ENCODE measurements around the gene ACKR2. TPM values are rescaled to one million over a fixed set of nuclear protein-coding genes. Genes with fewer than 3 reads are reported as not detected.
A peak's percentile ranks its signal among the peaks of the same experiment; 100 is the strongest.

ACKR2 gene
- total RNA-seq, 1 donor from 2014 or later, result 0.44 TPM

DNA sequence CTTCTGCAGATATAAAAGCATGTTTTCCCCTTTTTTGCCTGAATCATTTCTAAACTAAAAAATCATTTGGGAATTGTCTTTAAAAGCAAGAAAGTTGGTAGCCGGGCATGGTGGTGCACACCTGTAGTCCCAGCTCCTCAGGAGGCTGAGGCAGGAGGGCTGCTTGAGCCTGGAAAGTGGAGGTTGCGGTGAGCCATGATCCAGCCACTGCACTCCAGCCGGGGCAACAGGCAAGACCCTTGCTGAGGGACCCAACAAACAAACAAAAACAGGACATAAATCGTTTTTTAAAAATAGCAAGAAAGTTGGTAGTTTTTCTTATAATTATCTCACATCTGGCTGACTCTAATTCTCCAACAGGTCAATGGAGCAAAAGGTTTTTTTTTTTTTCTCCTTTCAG lies 7.5 kb upstream of the ACKR2 start:
- Histone ChIP-seq H3K4me3 (peak overlapping the region; percentile 93), H3K27ac (replicated peaks) (peak overlapping the region; percentile 98), H3K27me3 (ENCODE audit: low read depth) (no peaks in the 10 kb centered on the region), H3K9me3 (replicated peaks) (no peaks in the 10 kb centered on the region), H3K4me1 (peaks cover 60% of the 10 kb centered on the region), H3K36me3 (no peaks in the 10 kb centered on the region)
- intact Hi-C loops (cut with micrococcal nuclease), result no loop called here
- TF ChIP-seq, protein P1, sequence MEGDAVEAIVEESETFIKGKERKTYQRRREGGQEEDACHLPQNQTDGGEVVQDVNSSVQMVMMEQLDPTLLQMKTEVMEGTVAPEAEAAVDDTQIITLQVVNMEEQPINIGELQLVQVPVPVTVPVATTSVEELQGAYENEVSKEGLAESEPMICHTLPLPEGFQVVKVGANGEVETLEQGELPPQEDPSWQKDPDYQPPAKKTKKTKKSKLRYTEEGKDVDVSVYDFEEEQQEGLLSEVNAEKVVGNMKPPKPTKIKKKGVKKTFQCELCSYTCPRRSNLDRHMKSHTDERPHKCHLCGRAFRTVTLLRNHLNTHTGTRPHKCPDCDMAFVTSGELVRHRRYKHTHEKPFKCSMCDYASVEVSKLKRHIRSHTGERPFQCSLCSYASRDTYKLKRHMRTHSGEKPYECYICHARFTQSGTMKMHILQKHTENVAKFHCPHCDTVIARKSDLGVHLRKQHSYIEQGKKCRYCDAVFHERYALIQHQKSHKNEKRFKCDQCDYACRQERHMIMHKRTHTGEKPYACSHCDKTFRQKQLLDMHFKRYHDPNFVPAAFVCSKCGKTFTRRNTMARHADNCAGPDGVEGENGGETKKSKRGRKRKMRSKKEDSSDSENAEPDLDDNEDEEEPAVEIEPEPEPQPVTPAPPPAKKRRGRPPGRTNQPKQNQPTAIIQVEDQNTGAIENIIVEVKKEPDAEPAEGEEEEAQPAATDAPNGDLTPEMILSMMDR (IDR thresholded peaks at IDR 0.05; ENCODE audit: borderline replicate concordance), result no peak
- no peak for DNase-seq

DNA sequence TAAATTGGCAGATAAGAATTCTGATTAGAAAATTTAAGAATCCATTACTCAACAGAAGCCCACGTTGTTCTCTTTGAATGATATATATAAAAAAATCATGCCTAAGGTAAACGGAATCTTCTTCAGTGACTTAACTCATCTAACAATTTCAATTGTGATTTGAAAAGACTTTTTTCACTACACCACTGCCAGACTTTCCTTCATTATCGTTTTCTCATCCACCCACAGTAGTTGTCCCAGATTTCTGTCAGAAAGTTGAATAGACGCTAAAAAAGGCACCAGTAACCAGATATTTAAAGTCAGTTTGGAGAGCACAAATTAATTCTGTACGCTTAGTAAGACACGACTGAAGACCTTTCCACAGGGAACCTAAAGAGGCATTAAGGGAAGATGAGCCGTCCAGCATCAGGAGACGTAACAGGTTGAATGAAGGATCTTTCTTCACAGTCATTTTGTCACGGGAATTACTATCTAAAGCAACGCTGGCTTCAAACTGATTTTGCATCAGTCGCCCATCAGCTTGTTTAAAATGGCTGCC lies 6.3 kb upstream of the ACKR2 start:
- no peaks in the 10 kb centered on the region for H3K9me3 ChIP-seq (replicated peaks)
- TF ChIP-seq, protein P1 (IDR thresholded peaks at IDR 0.05; ENCODE audit: borderline replicate concordance), result no peak
- H3K27ac ChIP-seq (replicated peaks), result peak overlapping the region; percentile 98
- peak overlapping the region; percentile 93 for H3K4me3 ChIP-seq
- no peak for DNase-seq
- H3K4me1 ChIP-seq, result peaks cover 60% of the 10 kb centered on the region
- no peaks in the 10 kb centered on the region for H3K27me3 ChIP-seq (ENCODE audit: low read depth)
- H3K36me3 ChIP-seq, result no peaks in the 10 kb centered on the region
- intact Hi-C loops (cut with micrococcal nuclease), result no loop called here

DNA sequence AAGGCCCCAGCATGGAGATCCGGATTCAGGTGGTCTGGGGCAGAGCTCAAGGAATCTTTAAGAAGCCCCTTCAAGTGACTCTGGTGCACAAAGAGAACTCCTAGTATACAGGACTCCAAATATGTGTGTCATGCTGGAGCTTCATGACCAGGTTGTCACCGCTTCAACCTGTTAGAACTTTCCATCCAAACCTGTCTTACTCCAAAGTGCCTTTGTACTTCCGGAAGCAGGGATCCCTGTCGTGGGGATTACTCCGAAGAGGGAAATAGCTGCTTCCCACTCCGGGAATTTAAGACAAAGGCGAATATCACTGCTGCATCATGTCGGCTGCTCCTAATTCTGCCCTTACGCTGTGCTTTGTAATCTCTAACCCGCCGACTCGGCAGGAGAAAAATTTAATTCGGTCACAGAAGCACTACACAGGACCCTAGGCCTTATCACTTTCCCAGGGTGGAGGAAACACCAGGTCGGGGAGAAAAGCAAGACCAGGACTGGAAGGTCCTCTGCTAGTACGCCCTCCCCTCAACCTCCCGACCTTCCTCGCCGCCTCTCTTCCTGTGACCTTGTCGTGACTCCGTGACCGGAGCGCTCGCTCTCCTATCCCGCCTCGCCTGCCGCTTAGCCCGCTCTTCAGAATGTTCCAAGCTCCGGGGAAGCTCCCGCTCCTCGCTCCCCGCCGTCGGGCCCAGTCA lies 5.7 kb upstream of the ACKR2 start:
- Histone ChIP-seq H3K4me1 (peaks cover 60% of the 10 kb centered on the region), H3K36me3 (no peaks in the 10 kb centered on the region), H3K4me3 (peak overlapping the region; percentile 93), H3K9me3 (replicated peaks) (no peaks in the 10 kb centered on the region), H3K27me3 (ENCODE audit: low read depth) (no peaks in the 10 kb centered on the region), H3K27ac (replicated peaks) (peak overlapping the region; percentile 98)
- DNase-seq, result peak; percentile 47
- intact Hi-C loops (cut with micrococcal nuclease), result no loop called here
- TF ChIP-seq, protein P1 (IDR thresholded peaks at IDR 0.05; ENCODE audit: borderline replicate concordance), result no peak

DNA sequence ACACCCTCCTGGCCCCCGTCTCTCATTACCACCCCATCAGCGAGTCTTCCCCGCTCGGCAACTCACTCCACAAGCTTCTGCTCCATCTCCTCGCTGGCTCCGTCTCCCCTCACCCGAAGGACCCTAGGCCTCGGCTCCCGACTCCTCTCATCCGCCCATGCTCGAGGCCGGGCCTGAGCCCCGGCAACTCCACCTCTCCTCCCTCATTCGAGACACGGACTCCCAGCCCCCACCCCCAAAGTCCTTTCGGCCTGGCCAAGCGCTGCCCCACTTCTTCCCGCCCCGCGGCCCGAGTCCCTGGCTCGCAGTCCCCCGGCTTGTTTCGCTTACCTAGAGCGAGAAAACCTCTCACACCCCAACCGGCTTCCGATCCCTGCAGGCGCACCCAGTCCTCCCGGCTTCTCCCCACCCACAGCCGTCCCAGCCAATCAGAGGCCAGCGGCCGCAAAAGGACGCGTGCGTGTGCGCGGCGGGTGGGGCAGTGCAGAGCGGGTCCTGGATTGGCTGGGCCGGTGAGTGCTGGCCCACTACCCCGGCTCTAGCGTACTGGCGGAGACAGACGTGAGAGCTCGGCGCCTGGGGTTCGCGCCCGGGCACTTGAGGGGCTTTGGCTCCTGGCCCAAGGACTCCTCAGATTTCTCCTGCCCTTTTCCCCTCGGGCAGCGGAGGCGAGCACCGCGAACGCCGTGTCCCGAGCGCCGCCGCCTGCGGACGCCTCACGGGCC lies 5.0 kb upstream of the ACKR2 start, which contains the start of gene HIGD1A:
Gene HIGD1A, minus strand, starts transcription at position 385 of the 725 bp plus-strand sequence. CDS start 10,237 bp downstream, outside the sequence.
- no peaks in the 10 kb centered on the region for H3K27me3 ChIP-seq (ENCODE audit: low read depth)
- intact Hi-C loops (cut with micrococcal nuclease), result no loop called here
- H3K27ac ChIP-seq (replicated peaks), result peak within 1 kb of the TSS; percentile 98
- H3K36me3 ChIP-seq, result no peaks in the 10 kb centered on the region
- H3K9me3 ChIP-seq (replicated peaks), result no peaks in the 10 kb centered on the region
- peak; percentile 96 for DNase-seq
- H3K4me1 ChIP-seq, result peaks cover 59% of the 10 kb centered on the region
- H3K4me3 ChIP-seq, result peak within 1 kb of the TSS; percentile 93
- TF ChIP-seq, protein P1 (IDR thresholded peaks at IDR 0.05; ENCODE audit: borderline replicate concordance), result no peak

DNA sequence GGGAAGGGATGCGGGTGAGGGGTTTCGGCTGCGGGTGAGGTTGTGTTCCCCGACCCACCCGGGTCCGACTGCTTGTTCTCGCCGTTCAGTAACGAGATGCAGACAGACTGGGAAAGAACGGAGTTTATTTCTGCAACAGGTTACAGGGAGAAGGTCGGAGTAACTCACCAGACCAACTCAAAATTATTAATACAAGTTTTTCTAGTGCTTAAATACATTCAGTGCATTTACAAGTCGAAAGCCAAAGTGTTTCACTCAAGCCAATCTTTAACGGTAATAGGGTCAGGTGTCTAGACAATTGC lies 4.5 kb upstream of the ACKR2 start:
- peaks cover 54% of the 10 kb centered on the region for H3K4me1 ChIP-seq
- intact Hi-C loops (cut with micrococcal nuclease), result no loop called here
- no peaks in the 10 kb centered on the region for H3K27me3 ChIP-seq (ENCODE audit: low read depth)
- no peaks in the 10 kb centered on the region for H3K9me3 ChIP-seq (replicated peaks)
- no peaks in the 10 kb centered on the region for H3K36me3 ChIP-seq
- peak overlapping the region; percentile 93 for H3K4me3 ChIP-seq
- DNase-seq, result no peak
- H3K27ac ChIP-seq (replicated peaks), result peak overlapping the region; percentile 98
- TF ChIP-seq, protein P1 (IDR thresholded peaks at IDR 0.05; ENCODE audit: borderline replicate concordance), result no peak

Data from left ventricle myocardium inferior (tissue), 1 donor.